IPS-NIHi7 (cell line): ENCODE measurements around the gene ITGB8.

Experiments
- DNase-seq: peaks from one replicate; pipeline ENCODE4 v3.0.0; 2012; ENCODE audit warnings: mixed read lengths; ENCODE audit errors: extremely low spot score

The ITGB8 gene

GRCh38 chr7:20464891-20465290 is 134.2 kb downstream of the ITGB8 start:
- DNase-seq, result no peak
